GM06990 (cell line): ENCODE measurements around the gene BBS1.
A peak's percentile ranks its signal among the peaks of the same experiment; 100 is the strongest.

ENCODE experiments used
- DNase-seq: peaks from one replicate; pipeline ENCODE4 v3.0.0-alpha.2; 2011; ENCODE audit not compliant: insufficient read length; ENCODE audit errors: extremely low read depth
- H3K27me3 ChIP-seq: replicated peaks from 2 replicates; pipeline ENCODE4 v1.6.0; 2011; ENCODE audit warnings: low read length; ENCODE audit not compliant: control insufficient read depth, insufficient read depth
- H3K36me3 ChIP-seq: 2 replicates; pipeline ENCODE4 v1.5.1; 2011; ENCODE audit warnings: low read length; ENCODE audit not compliant: control insufficient read depth, insufficient read depth
- H3K4me3 ChIP-seq: replicated peaks from 2 replicates; pipeline ENCODE4 v1.5.1; 2011; ENCODE audit warnings: low read depth, mild to moderate bottlenecking, control low read depth, low read length
- TF ChIP-seq, protein P1 (sequence below): IDR thresholded peaks from 2 replicates; pipeline ENCODE4 v1.5.1; 2011; ENCODE audit warnings: low read length, control low read depth, mild to moderate bottlenecking, inconsistent platforms; ENCODE audit not compliant: insufficient read depth, poor library complexity, severe bottlenecking

Gene BBS1

DNA sequence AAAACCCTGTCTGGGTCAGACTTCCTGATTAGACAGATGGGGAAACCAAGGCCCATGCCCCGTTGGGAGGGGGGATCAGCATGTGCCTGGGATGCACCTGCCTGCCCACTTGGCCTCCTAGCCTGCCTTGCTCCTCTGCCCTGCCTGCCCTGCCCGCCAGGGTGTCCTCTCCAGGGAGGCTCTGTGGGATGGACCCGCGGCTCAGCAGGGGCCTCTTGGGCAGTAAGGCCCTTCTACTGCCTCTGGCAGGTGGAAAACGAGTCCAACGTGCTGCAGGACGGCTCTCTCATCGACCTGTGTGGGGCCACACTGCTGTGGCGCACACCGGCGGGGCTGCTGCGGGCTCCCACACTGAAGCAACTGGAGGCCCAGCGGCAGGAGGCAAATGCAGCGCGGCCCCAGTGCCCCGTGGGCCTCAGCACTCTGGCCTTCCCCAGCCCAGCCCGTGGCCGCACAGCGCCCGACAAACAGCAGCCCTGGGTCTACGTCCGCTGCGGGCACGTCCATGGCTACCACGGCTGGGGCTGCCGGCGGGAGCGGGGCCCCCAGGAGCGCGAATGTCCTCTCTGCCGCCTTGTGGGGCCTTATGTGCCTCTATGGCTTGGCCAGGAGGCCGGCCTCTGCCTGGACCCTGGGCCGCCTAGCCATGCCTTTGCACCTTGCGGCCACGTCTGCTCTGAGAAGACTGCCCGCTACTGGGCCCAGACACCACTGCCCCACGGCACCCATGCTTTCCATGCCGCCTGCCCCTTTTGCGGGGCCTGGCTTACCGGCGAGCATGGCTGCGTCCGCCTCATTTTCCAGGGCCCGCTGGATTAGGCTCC lies 34.9 kb upstream of the BBS1 start:
- no peak for DNase-seq
- no peaks in the 10 kb centered on the region; the same call in none of the 2 replicates for H3K36me3 ChIP-seq
- TF ChIP-seq, protein P1, sequence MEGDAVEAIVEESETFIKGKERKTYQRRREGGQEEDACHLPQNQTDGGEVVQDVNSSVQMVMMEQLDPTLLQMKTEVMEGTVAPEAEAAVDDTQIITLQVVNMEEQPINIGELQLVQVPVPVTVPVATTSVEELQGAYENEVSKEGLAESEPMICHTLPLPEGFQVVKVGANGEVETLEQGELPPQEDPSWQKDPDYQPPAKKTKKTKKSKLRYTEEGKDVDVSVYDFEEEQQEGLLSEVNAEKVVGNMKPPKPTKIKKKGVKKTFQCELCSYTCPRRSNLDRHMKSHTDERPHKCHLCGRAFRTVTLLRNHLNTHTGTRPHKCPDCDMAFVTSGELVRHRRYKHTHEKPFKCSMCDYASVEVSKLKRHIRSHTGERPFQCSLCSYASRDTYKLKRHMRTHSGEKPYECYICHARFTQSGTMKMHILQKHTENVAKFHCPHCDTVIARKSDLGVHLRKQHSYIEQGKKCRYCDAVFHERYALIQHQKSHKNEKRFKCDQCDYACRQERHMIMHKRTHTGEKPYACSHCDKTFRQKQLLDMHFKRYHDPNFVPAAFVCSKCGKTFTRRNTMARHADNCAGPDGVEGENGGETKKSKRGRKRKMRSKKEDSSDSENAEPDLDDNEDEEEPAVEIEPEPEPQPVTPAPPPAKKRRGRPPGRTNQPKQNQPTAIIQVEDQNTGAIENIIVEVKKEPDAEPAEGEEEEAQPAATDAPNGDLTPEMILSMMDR: no peak
- no peaks in the 10 kb centered on the region for H3K27me3 ChIP-seq
- H3K4me3 ChIP-seq: no peak overlapping the region

GRCh38 chr11:66476173-66476840 lies 34.1 kb upstream of the BBS1 start:
- Histone ChIP-seq H3K36me3 (no peaks in the 10 kb centered on the region; the same call in none of the 2 replicates), H3K27me3 (no peaks in the 10 kb centered on the region), H3K4me3 (no peak overlapping the region)
- TF ChIP-seq, protein P1: no peak
- no peak for DNase-seq

- TF ChIP-seq, protein P1: no peak
- Histone ChIP-seq H3K36me3 (no peaks in the 10 kb centered on the region; the same call in none of the 2 replicates), H3K4me3 (no peak overlapping the region), H3K27me3 (no peaks in the 10 kb centered on the region)
- no peak for DNase-seq
These were observed 33.6 kb upstream of the BBS1 start for GRCh38 chr11:66476841-66477251.

GRCh38 chr11:66477263-66478201 lies 32.9 kb upstream of the BBS1 start:
- Histone ChIP-seq H3K4me3 (no peak overlapping the region), H3K36me3 (no peaks in the 10 kb centered on the region; the same call in none of the 2 replicates), H3K27me3 (no peaks in the 10 kb centered on the region)
- no peak for DNase-seq
- TF ChIP-seq, protein P1: no peak

GRCh38 chr11:66478729-66479393 lies 31.6 kb upstream of the BBS1 start:
- Histone ChIP-seq H3K36me3 (no peaks in the 10 kb centered on the region; the same call in none of the 2 replicates), H3K27me3 (no peaks in the 10 kb centered on the region), H3K4me3 (peak overlapping the region; percentile 79)
- TF ChIP-seq, protein P1: peak; percentile 88
- DNase-seq: no peak
